HG03571 (cell line): ENCODE measurements around the gene IARS2.
"Not testable (repeated sequence)": the region's sequence is repeated elsewhere in the genome, so short reads cannot be mapped to it uniquely, and the experiment has no call there.

Experiments
- ATAC-seq: cut with Tn5 transposase; IDR thresholded peaks from one replicate; pipeline ENCODE4 v1.9.1; 2021; ENCODE audit not compliant: unreplicated experiment

The IARS2 gene

DNA sequence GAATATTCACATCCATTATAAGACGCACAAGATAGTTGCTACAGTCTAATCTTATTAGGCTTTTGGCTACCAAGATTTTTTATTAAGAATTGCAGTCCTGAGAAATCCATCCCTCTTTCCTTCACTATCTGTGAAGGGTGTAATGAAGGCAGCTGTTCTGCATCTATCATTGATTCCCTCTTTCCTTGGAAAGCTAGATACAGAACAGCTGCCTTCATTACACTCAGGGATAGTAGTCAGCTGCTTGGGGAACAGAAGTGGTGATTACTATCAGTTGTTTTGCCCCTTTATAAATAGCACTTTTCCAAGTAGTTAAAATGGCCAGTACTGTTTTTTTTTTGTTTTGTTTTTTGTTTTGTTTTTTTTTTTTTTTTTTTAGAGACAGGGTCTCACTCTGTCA lies 70.2 kb downstream of the IARS2 start:
- ATAC-seq, result no peak

GRCh38 chr1:220164517-220164916 lies 70.6 kb downstream of the IARS2 start:
- ATAC-seq, result no peak

DNA sequence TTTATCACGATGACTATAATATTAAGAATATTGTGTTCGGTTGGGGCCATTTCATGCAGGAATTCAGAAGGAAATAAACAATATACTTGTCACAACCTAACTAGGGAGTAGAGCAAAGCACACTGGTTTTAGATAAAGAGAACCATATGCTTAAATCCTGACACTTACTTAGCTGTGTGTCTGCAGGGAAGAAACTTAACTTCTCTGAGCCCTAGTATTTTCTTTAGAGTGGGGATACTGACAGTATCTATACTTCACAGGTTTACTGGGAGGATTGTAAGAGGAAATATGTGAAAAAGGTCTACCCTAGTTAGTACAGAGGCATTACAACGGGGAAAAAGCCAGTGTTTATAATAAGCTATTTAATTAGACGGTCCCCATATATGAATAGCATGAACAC lies 72.9 kb downstream of the IARS2 start:
- ATAC-seq, result no peak

DNA sequence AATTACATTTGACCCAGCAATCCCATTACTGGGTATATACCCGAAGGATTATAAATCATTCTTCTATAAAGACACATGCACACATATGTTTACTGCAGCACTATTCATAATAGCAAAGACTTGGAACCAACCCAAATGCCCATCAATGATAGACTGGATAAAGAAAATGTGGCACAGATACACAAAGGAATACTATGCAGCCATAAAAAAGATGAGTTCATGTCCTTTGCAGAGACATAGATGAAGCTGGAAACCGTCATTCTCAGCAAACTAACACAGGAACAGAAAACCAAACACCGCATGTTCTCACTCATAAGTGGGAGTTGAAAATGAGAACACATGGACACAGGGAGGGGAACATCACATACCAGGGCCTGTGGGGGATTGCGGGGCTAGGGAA lies 76.0 kb downstream of the IARS2 start:
- not testable (repeated sequence) for ATAC-seq

GRCh38 chr1:220170836-220171526 lies 77.0 kb downstream of the IARS2 start:
- no peak for ATAC-seq

GRCh38 chr1:220176540-220176939 lies 82.6 kb downstream of the IARS2 start:
- ATAC-seq, result no peak

DNA sequence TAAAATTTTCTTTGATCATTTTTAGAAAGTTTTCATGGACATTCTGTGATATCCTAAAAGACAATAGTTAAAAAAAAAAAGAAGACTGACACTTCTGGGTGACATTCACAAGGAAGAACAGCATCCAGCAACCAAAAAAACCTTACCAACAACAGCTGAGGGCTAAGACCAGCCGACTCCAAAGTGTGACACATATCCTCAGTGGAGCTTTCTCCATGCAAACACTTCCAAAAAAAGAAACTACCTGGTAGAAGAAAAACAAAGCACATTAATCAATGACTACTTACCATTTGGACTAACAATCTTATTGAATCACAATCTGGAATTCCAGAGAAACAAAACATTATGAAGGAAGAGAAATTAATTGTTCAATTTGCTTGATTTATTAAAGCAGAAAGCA lies 88.2 kb downstream of the IARS2 start:
- ATAC-seq, result no peak

- no peak for ATAC-seq
These were observed 88.7 kb downstream of the IARS2 start for GRCh38 chr1:220182656-220183055.

DNA sequence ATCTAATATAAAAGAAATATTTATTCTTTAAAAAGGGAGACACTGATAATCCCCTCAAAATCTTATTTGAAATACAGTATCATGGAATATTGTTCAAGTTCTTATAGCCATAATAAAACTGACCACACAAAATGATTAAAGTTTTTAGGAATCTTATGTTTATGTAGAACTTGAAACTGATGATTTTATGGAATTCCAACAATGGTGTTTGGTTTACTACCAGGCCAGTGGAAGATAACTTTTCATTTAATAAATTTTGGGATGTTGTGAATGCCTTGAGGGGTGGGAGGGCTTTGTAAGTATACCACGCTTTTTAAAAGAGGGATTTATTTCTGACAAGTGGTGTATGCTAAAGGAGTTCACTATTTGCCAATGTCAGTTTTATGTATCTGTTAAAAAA lies 90.6 kb downstream of the IARS2 start:
- ATAC-seq, result no peak

GRCh38 chr1:220186752-220187151 lies 92.8 kb downstream of the IARS2 start:
- no peak for ATAC-seq

- ATAC-seq, result no peak
These were observed 94.6 kb downstream of the IARS2 start for GRCh38 chr1:220188538-220188937.

- ATAC-seq, result no peak
These were observed 95.9 kb downstream of the IARS2 start for GRCh38 chr1:220189750-220190347.

GRCh38 chr1:220195701-220196100 lies 101.8 kb downstream of the IARS2 start:
- no peak for ATAC-seq
